GM12801 (cell line): ENCODE data around the gene PSMD6.

Experiments
- CTCF ChIP-seq: IDR thresholded peaks from one replicate; pipeline ENCODE4 v1.5.1; 2011; ENCODE audit warnings: control low read depth; ENCODE audit not compliant: insufficient read length; ENCODE audit errors: extremely low read depth

The PSMD6 gene

GRCh38 chr3:63993653-63994079, 29.6 kb downstream of the PSMD6 start:
- TF ChIP-seq CTCF: no peak

- TF ChIP-seq CTCF: no peak
Observed at GRCh38 chr3:63992516-63993209, 30.6 kb downstream of the PSMD6 start.

GRCh38 chr3:63991666-63992065, 31.6 kb downstream of the PSMD6 start:
- no peak for TF ChIP-seq CTCF

GRCh38 chr3:63990733-63991132, 32.6 kb downstream of the PSMD6 start:
- no peak for TF ChIP-seq CTCF

GRCh38 chr3:63990204-63990603, 33.1 kb downstream of the PSMD6 start:
- no peak for TF ChIP-seq CTCF

- no peak for TF ChIP-seq CTCF
Observed at GRCh38 chr3:63988943-63989342, 34.4 kb downstream of the PSMD6 start.

- no peak for TF ChIP-seq CTCF
Observed at GRCh38 chr3:63986831-63987230, 36.5 kb downstream of the PSMD6 start.
